Mesendoderm (in vitro differentiated cells): ENCODE measurements around the gene GDI1.

Experiments used
- DNase-seq: peaks from one replicate; pipeline ENCODE4 v3.0.0; 2013
- H2AK5ac ChIP-seq: 2 replicates; pipeline ENCODE4 v1.6.1; 2013; ENCODE audit warnings: low read length, inconsistent platforms
- H2BK120ac ChIP-seq: 2 replicates; pipeline ENCODE4 v1.6.1; 2013; ENCODE audit warnings: low read depth, mild to moderate bottlenecking, low read length, moderate library complexity, mixed read lengths
- H2BK15ac ChIP-seq: replicated peaks from 2 replicates; pipeline ENCODE4 v1.6.1; 2013; ENCODE audit warnings: low read depth, mild to moderate bottlenecking, moderate library complexity
- H2BK5ac ChIP-seq: 2 replicates; pipeline ENCODE4 v1.6.1; 2013; ENCODE audit warnings: low read length, inconsistent platforms
- H3K18ac ChIP-seq: 2 replicates; pipeline ENCODE4 v1.6.1; 2013; ENCODE audit warnings: mild to moderate bottlenecking, low read length, mixed read lengths
- H3K23ac ChIP-seq: one replicate; pipeline ENCODE4 v1.6.1; 2013; ENCODE audit warnings: low read length
- H3K27ac ChIP-seq: 2 replicates; pipeline ENCODE4 v1.5.1; 2013; ENCODE audit warnings: low read depth, mild to moderate bottlenecking, inconsistent platforms, low read length, moderate library complexity
- H3K27me3 ChIP-seq: 2 replicates; pipeline ENCODE4 v1.6.1; 2013; ENCODE audit warnings: low read length, control low read depth, mild to moderate bottlenecking, inconsistent platforms; ENCODE audit not compliant: insufficient read depth, poor library complexity
- H3K36me3 ChIP-seq: 2 replicates; pipeline ENCODE4 v1.6.1; 2013; ENCODE audit warnings: low read length, inconsistent platforms; ENCODE audit not compliant: control insufficient read depth, insufficient read depth
- H3K4ac ChIP-seq: one replicate; pipeline ENCODE4 v1.6.1; 2013; ENCODE audit warnings: low read depth, mild to moderate bottlenecking, low read length, moderate library complexity
- H3K4me1 ChIP-seq: 2 replicates; pipeline ENCODE4 v1.6.1; 2013; ENCODE audit warnings: low read depth, low read length, inconsistent platforms; ENCODE audit not compliant: control insufficient read depth
- H3K4me2 ChIP-seq: 2 replicates; pipeline ENCODE4 v1.6.1; 2013; ENCODE audit warnings: low read length
- H3K4me3 ChIP-seq: 2 replicates; pipeline ENCODE4 v1.5.1; 2013; ENCODE audit warnings: mild to moderate bottlenecking, low read length
- H3K56ac ChIP-seq: one replicate; pipeline ENCODE4 v1.6.1; 2013; ENCODE audit warnings: low read length
- H3K79me1 ChIP-seq: 2 replicates; pipeline ENCODE4 v1.6.1; 2013; ENCODE audit warnings: low read length, inconsistent platforms
- H3K79me2 ChIP-seq: 2 replicates; pipeline ENCODE4 v1.6.1; 2013; ENCODE audit warnings: mild to moderate bottlenecking, low read length; ENCODE audit not compliant: control insufficient read depth, insufficient read depth
- H3K9ac ChIP-seq: 2 replicates; pipeline ENCODE4 v1.6.1; 2013; ENCODE audit warnings: low read length, inconsistent platforms
- H4K5ac ChIP-seq: one replicate; pipeline ENCODE4 v1.6.1; 2013; ENCODE audit warnings: low read length
- H4K8ac ChIP-seq: one replicate; pipeline ENCODE4 v1.6.1; 2013; ENCODE audit warnings: low read depth, mild to moderate bottlenecking, control low read depth, low read length, moderate library complexity
- WGBS: extraction: QIAGEN DNeasy Blood & Tissue Kit; methylation state at CpG from one replicate; pipeline ENCODE4 v1.1.7; 2013; ENCODE audit warnings: low lambda C conversion rate, missing lambda C conversion rate; ENCODE audit not compliant: insufficient coverage; ENCODE audit errors: extremely low coverage; 5-methylcytosine and 5-hydroxymethylcytosine counted together

GDI1 gene

DNA sequence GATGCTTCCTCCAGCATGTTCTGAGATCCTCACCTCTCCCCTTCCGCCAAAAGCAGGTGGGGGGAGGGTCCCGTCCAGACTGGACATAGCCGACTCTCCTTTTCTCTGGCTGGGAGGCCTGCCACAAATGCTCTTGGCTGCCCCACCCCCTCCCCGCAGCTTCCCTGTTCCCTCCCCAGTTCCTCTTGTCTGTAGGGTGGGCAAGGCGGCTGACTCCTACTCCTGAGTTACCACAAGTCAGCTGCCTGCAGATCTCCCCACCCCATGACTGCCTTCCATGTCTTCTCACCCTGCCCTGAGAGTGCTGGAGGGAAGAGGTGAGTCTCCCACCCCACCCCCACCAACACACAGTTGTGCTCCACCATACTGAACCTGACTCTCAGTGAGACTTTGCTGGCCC is 5.6 kb upstream of the GDI1 start:
- Histone ChIP-seq H3K36me3 (no peaks in the 10 kb centered on the region), H4K5ac (no peak overlapping the region), H3K18ac (no peak overlapping the region), H3K4me1 (no peaks in the 10 kb centered on the region), H3K23ac (no peak overlapping the region), H3K4ac (no peak overlapping the region), H3K79me1 (no peaks in the 10 kb centered on the region), H3K4me3 (no peak overlapping the region), H2BK15ac (no peak overlapping the region), H3K79me2 (no peaks in the 10 kb centered on the region), H3K27ac (no peak overlapping the region), H4K8ac (no peak overlapping the region), H3K27me3 (no peaks in the 10 kb centered on the region), H2BK120ac (no peak overlapping the region), H3K9ac (no peak overlapping the region), H3K56ac (no peak overlapping the region), H2AK5ac (no peak overlapping the region), H3K4me2 (no peak overlapping the region), H2BK5ac (no peak overlapping the region)
- WGBS: no CpG with 5 or more reads among the region's 5 CpGs
- no peak for DNase-seq

DNA sequence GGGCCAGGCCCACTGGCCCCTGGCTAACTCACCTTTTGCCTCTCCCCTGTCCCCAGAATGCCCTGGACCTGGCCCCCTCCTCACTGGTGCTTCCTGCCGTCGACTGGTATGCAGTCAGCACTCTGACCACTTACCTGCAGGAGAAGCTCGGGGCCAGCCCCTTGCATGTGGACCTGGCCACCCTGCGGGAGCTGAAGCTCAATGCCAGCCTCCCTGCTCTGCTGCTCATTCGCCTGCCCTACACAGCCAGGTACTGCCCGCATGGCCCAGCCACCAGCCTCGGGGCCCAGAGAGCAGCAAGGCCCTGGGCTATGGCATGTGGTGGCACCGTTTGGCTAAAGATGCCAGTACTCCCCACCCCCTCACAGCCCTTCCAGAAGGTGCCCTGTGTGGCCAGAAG is 4.7 kb upstream of the GDI1 start:
- no peaks in the 10 kb centered on the region for H3K79me1 ChIP-seq
- H3K27me3 ChIP-seq: no peaks in the 10 kb centered on the region
- no CpG with 5 or more reads among the region's 8 CpGs for WGBS
- H2AK5ac ChIP-seq: no peak overlapping the region
- DNase-seq: no peak
- no peak overlapping the region for H4K5ac ChIP-seq
- H2BK15ac ChIP-seq: no peak overlapping the region
- no peaks in the 10 kb centered on the region for H3K79me2 ChIP-seq
- no peak overlapping the region for H3K56ac ChIP-seq
- no peak overlapping the region for H2BK5ac ChIP-seq
- no peaks in the 10 kb centered on the region for H3K4me1 ChIP-seq
- no peak overlapping the region for H3K4ac ChIP-seq
- H3K4me3 ChIP-seq: no peak overlapping the region
- no peak overlapping the region for H4K8ac ChIP-seq
- no peak overlapping the region for H3K9ac ChIP-seq
- H3K23ac ChIP-seq: no peak overlapping the region
- no peaks in the 10 kb centered on the region for H3K36me3 ChIP-seq
- H3K4me2 ChIP-seq: no peak overlapping the region
- H3K18ac ChIP-seq: no peak overlapping the region
- no peak overlapping the region for H3K27ac ChIP-seq
- no peak overlapping the region for H2BK120ac ChIP-seq

DNA sequence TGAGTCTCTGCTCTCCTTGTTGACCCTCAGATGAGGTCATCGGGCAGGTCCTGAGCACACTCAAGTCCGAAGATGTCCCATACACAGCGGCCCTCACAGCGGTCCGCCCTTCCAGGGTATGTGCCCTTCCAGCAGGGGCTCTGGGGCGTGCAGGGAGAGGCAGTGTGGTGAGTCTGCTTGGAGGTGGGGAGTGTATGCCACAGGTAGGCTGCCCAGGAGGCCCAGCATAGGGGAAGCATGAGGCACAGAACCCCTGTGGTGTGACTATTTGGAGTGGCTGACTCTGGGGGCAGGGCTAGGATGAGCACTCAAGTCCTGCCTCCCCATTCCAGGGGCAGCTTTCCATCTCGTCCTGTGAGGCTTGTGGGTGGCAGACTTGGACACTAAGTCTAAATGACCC is 3.3 kb upstream of the GDI1 start:
- Histone ChIP-seq H4K5ac (no peak overlapping the region), H4K8ac (no peak overlapping the region), H3K4ac (no peak overlapping the region), H3K9ac (no peak overlapping the region), H3K4me2 (no peak overlapping the region), H3K56ac (no peak overlapping the region), H3K27me3 (no peaks in the 10 kb centered on the region), H3K79me1 (peaks cover 3% of the 10 kb centered on the region), H3K4me3 (no peak overlapping the region), H2BK5ac (no peak overlapping the region), H2BK120ac (no peak overlapping the region), H3K23ac (no peak overlapping the region), H3K18ac (no peak overlapping the region), H2BK15ac (no peak overlapping the region), H3K27ac (no peak overlapping the region), H2AK5ac (no peak overlapping the region), H3K79me2 (peaks cover 11% of the 10 kb centered on the region), H3K4me1 (no peaks in the 10 kb centered on the region), H3K36me3 (no peaks in the 10 kb centered on the region)
- WGBS: no CpG with 5 or more reads among the region's 7 CpGs
- no peak for DNase-seq

DNA sequence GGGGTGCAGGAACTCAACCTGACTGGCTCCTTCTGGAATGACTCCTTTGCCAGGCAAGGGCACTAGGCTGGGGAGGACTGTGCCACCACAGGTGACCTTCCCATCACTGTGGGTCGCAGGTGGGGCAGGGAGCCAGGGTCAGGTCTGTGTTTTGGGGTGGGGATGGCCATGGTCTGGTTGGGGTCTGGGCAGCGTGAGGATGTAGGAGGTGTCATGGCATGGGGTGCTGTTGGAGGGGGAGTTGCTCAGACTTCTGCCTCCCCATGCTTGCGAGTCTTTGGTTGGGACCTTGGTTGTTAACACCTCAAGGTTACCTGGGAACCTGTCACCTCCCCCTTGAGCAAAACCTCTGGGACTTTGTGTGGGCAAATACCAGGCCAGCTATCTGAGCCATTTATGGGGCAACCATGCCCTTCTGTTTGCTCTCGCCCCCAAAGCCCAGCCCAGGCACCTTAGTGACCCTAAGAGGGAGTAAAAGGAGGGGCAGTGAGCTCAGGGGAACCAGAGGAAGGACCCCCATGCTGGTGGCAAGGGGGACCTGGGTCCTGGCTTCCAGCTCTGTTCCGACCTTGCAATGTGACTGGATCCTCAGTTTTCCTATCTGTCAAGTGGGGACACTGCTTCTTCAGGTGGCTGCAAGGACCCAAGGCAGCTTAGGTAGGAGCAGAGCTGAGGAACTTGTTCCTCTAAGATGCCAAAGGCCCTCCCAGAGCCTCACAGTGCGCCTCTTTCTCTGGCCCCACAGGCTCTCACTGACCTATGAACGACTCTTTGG is 2.4 kb upstream of the GDI1 start:
- Histone ChIP-seq H3K27me3 (no peaks in the 10 kb centered on the region), H3K4ac (no peak overlapping the region), H3K79me1 (peaks cover 5% of the 10 kb centered on the region), H4K8ac (no peak overlapping the region), H3K18ac (no peak overlapping the region), H3K4me2 (no peak overlapping the region), H3K36me3 (no peaks in the 10 kb centered on the region), H3K23ac (no peak overlapping the region), H3K27ac (no peak overlapping the region), H3K4me3 (no peak overlapping the region), H3K4me1 (no peaks in the 10 kb centered on the region), H3K56ac (no peak overlapping the region), H2BK120ac (no peak overlapping the region), H2BK5ac (no peak overlapping the region), H3K9ac (no peak overlapping the region), H3K79me2 (peaks cover 17% of the 10 kb centered on the region), H4K5ac (no peak overlapping the region), H2AK5ac (no peak overlapping the region), H2BK15ac (no peak overlapping the region)
- WGBS: no CpG with 5 or more reads among the region's 7 CpGs
- DNase-seq: no peak

DNA sequence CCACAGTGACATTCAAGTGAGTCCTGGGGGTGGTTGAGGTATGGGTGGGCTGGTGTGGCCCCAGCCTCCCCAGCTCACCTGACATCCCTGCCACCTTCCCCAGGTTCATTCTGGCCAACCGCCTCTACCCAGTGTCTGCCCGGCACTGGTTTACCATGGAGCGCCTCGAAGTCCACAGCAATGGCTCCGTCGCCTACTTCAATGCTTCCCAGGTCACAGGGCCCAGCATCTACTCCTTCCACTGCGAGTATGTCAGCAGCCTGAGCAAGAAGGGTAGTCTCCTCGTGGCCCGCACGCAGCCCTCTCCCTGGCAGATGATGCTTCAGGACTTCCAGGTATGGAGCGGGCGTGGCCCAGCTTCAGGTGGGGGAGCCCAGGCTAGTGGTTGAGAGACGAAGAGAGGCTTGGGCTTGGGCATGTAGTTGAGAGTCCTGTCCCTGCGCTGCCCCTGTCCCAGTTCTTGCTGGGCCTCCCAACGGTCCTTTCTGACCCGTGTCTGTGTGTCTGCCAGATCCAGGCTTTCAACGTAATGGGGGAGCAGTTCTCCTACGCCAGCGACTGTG is 1.7 kb upstream of the GDI1 start:
- Histone ChIP-seq H3K9ac (no peak overlapping the region), H2BK5ac (no peak overlapping the region), H2AK5ac (no peak overlapping the region), H2BK120ac (no peak overlapping the region), H4K5ac (no peak overlapping the region), H3K36me3 (peaks cover 2% of the 10 kb centered on the region), H3K27me3 (no peaks in the 10 kb centered on the region), H3K79me1 (peaks cover 5% of the 10 kb centered on the region), H3K23ac (no peak overlapping the region), H3K4me2 (no peak overlapping the region), H3K18ac (no peak overlapping the region), H3K4me3 (no peak overlapping the region), H4K8ac (no peak overlapping the region), H3K4ac (no peak overlapping the region), H2BK15ac (no peak overlapping the region), H3K4me1 (no peaks in the 10 kb centered on the region), H3K56ac (no peak overlapping the region), H3K79me2 (peaks cover 17% of the 10 kb centered on the region), H3K27ac (no peak overlapping the region)
- no CpG with 5 or more reads among the region's 19 CpGs for WGBS
- DNase-seq: no peak
